ENCODE results near the gene GORASP1. TPM values are rescaled to one million over a fixed set of nuclear protein-coding genes. Genes with fewer than 3 reads are reported as not detected.

The GORASP1 gene
- total and polyA plus RNA-seq, 12 donors, result 24.3 to 66.2 (median 46.6) TPM

DNA sequence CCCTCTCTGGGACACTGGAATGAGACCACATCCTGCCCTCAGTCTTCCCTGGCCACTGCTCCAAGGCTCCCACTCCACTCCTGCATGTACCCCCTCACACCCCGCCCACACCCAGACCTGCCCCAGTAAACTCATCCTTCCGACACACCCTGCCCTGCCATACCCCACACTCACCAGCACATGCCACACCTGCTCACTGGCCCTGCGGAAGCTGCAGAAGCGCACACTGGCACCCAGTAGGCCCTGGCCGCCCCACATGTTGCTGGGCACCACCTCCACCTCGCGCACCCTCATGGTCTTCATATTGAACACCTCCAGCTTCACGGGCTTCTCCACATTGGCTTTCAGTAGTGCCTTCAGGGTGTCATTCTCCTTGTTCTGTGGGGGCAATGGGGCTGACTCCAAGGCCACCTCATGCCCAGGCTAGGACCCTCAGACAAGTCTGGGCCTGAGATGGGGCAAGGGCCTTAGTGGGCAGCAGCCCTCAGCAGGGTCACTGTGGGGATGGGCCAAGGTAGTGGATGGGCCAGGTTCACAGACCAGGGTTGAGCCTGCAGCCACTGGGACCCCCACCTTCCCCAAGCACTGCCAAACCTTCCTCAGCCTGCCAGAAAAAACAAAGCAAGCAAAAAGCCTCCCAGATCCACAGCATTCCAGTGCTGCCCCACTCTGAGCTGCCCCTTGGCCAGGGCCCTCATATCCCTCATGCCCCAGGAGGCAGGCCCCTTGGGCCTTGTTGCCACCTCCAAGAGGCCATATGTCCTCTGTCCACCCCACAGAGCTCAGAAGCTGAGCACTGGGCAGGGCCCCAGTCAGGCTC, 4.7 kb downstream of the GORASP1 start:
- DNase-seq, result peak in 1 of 7 donors; percentile 44
- Histone ChIP-seq H3K4me1 (replicated peaks in 1 of 2) (peaks cover 0 to 21% of the 10 kb centered on the region in 2 donors), H3K27ac (no peak overlapping the region), H3K9me3 (replicated peaks in 1 of 3) (no peaks in the 10 kb centered on the region), H3K27me3 (no peaks in the 10 kb centered on the region), H3K36me3 (replicated peaks in 1 of 2) (peaks cover 0 to 32% of the 10 kb centered on the region in 2 donors), H3K4me3 (no peak overlapping the region)
- intact Hi-C loops (cut with DNase I), result loop anchor here in 1 of 2 donors (10.0 kb wide), 1 partner anchor 282 kb away; the partner anchor contains the start of gene SLC25A38
- 94 to 100% (median 97%) methylated on average over 8 of the region's 8 CpGs for WGBS, 4 donors
- TF ChIP-seq, protein P1, sequence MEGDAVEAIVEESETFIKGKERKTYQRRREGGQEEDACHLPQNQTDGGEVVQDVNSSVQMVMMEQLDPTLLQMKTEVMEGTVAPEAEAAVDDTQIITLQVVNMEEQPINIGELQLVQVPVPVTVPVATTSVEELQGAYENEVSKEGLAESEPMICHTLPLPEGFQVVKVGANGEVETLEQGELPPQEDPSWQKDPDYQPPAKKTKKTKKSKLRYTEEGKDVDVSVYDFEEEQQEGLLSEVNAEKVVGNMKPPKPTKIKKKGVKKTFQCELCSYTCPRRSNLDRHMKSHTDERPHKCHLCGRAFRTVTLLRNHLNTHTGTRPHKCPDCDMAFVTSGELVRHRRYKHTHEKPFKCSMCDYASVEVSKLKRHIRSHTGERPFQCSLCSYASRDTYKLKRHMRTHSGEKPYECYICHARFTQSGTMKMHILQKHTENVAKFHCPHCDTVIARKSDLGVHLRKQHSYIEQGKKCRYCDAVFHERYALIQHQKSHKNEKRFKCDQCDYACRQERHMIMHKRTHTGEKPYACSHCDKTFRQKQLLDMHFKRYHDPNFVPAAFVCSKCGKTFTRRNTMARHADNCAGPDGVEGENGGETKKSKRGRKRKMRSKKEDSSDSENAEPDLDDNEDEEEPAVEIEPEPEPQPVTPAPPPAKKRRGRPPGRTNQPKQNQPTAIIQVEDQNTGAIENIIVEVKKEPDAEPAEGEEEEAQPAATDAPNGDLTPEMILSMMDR (IDR thresholded peaks at IDR 0.05), result no peak
- no peak for TF ChIP-seq POLR2A (IDR thresholded peaks at IDR 0.05)

DNA sequence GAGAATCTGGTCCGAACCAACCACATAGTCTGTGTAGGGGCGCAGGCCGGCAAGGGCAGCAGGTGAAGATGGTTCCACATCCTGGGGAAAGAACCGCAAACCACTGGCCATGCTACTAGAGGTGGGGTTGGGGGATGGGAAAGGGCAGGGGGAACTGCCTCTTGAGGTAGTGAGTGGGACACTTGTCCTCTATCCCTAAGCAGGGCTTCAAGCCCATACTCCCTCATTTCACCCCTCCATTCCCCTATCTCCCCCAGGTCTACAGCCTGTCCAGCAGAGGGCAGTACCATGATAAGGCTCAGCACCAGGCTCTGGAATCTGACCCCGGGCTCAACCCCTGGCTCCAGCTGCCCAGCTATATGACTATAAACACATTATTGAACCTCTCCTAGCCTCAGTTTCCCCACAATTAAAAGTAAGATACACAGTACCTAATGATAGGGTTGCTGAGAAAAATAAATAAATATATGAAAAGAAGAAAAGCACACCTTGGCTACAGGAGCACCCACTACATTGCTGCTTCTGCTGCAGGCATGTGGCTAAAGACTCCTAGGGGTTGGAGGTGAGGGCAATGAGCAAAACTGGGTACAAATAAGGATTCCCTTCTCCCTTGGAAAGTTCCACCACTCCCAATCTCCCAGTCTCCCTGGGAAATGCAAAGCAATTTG, 6.3 kb downstream of the GORASP1 start:
- DNase-seq, result peak in 5 of 7 donors; percentile 35 to 64 (median 47)
- Histone ChIP-seq H3K4me1 (replicated peaks in 1 of 2) (peaks cover 0 to 16% of the 10 kb centered on the region in 2 donors), H3K27ac (no peak overlapping the region), H3K27me3 (no peaks in the 10 kb centered on the region), H3K4me3 (no peak overlapping the region), H3K36me3 (replicated peaks in 1 of 2) (peaks cover 0 to 47% of the 10 kb centered on the region in 2 donors), H3K9me3 (replicated peaks in 1 of 3) (no peaks in the 10 kb centered on the region)
- no peak for TF ChIP-seq POLR2A (IDR thresholded peaks at IDR 0.05)
- TF ChIP-seq, protein P1 (IDR thresholded peaks at IDR 0.05), result peak; percentile 33 to 63 (median 54)
- WGBS, 4 donors, result 83 to 85% (median 83%) methylated on average over 5 of the region's 5 CpGs
- intact Hi-C loops (cut with DNase I), result loop anchor here in 1 of 2 donors (10.0 kb wide), 1 partner anchor 284 kb away; the partner anchor contains the start of gene SLC25A38

DNA sequence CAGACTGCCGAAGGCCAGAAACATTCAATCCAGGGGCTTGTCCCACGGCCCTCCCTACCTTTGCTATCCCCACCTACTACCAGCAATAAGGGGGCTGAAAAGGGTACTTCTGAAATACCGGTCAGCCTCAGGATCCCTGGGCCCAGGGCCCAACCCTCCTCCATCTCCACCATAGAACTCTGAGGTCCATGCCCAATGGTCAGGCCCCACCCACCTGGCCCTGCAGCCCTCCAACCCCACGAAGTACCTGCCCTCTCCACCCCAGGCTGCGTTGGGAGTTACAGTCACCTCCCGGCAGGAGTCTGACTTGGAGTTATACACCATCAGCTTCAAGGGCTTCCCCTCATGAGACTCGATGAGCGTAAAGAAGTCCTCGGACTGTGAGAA, 6.9 kb downstream of the GORASP1 start:
- no peak for TF ChIP-seq POLR2A (IDR thresholded peaks at IDR 0.05)
- TF ChIP-seq, protein P1 (IDR thresholded peaks at IDR 0.05), result no peak
- no peak overlapping the region for H3K4me3 ChIP-seq
- 88 to 100% (median 90%) methylated on average over 2 to 9 of the region's 9 CpGs for WGBS, 4 donors
- no peak overlapping the region for H3K27ac ChIP-seq
- H3K4me1 ChIP-seq (replicated peaks in 1 of 2), result peaks cover 0 to 9% of the 10 kb centered on the region in 2 donors
- intact Hi-C loops (cut with DNase I), result loop anchor here in 1 of 2 donors (10.0 kb wide), 1 partner anchor 284 kb away; the partner anchor contains the start of gene SLC25A38
- no peaks in the 10 kb centered on the region for H3K9me3 ChIP-seq (replicated peaks in 1 of 3)
- H3K27me3 ChIP-seq, result no peaks in the 10 kb centered on the region
- peak in 1 of 7 donors; percentile 43 for DNase-seq
- H3K36me3 ChIP-seq (replicated peaks in 1 of 2), result peaks cover 0 to 54% of the 10 kb centered on the region in 2 donors

Measured in adrenal gland (tissue), 12 donors.